ENCODE results near the gene CHST14.

- TF ChIP-seq CTCF (conservative IDR thresholded peaks at IDR 0.05; ENCODE audit: low read depth, low read length) (no peak), EZH2 (IDR thresholded peaks at IDR 0.05; ENCODE audit: borderline replicate concordance, low read depth, low read length, poor library complexity, severe bottlenecking) (no peak)
Measured at GRCh38 chr15:40508216-40508615, 37.4 kb downstream of the CHST14 start.
